Stomach (tissue), 4 donors: ENCODE measurements around the gene ZSCAN9.

Experiments
- EP300 ChIP-seq: sonication (generic); formaldehyde crosslinking; IDR thresholded peaks from one replicate; pipeline ENCODE4 v1.6.1; 2017; ENCODE audit warnings: antibody characterized with exemption
- POLR2A ChIP-seq, 4 donors: fragments of 450-650 bp; IDR thresholded peaks; one replicate each; pipeline ENCODE4 v1.6.1; 2016; ENCODE audit warnings: antibody characterized with exemption in 4 of 4, control low read depth in 2 of 4, mild to moderate bottlenecking in 1 of 4, moderate library complexity in 1 of 4

GRCh38 chr6:28212510-28213212 is 12.4 kb upstream of the ZSCAN9 start:
- no peak for TF ChIP-seq EP300
- no peak for TF ChIP-seq POLR2A (IDR thresholded peaks at IDR 0.05)
